OCI-LY7 (cell line): ENCODE data around the gene CCDC3. TPM values are rescaled to one million over a fixed set of nuclear protein-coding genes. Genes with fewer than 3 reads are reported as not detected.

Source experiments
- BruUV-seq: library from RNA; stranded (reverse); fragments of 400-500 nt; replicated peaks from 2 replicates; lab custom pipeline; 2021; lab: Mats Ljungman, UMichigan
- CTCF ChIA-PET: fragments of 300-600 bp; sonication (Branson Sonifier 250); formaldehyde crosslinking; loops from one replicate; lab custom pipeline; 2022; ENCODE audit warnings: antibody characterized with exemption; ENCODE audit not compliant: unreplicated experiment; lab: Charles Lee
- POLR2A ChIA-PET: fragments of 300-600 bp; sonication (Branson Sonifier 250); formaldehyde crosslinking; loops from one replicate; lab custom pipeline; 2022; ENCODE audit warnings: antibody characterized with exemption; lab: Charles Lee
- DNase-seq: peaks from one replicate; pipeline ENCODE4 v3.0.0-alpha.2; 2015; ENCODE audit warnings: low spot score
- H2AFZ ChIP-seq: fragments of 200-600 bp; sonication (generic), shearing (Covaris generic); 2 replicates; pipeline ENCODE4 v1.6.1; 2014; ENCODE audit warnings: mild to moderate bottlenecking, antibody characterized with exemption, low read length, moderate library complexity
- H3K27ac ChIP-seq: fragments of 200-600 bp; sonication (generic); 2 replicates; pipeline ENCODE4 v1.5.1; 2014; ENCODE audit warnings: mixed run types, low read depth, mild to moderate bottlenecking, moderate library complexity, low read length, inconsistent platforms; ENCODE audit not compliant: poor library complexity, severe bottlenecking
- H3K36me3 ChIP-seq: fragments of 200-600 bp; sonication (generic); 2 replicates; pipeline ENCODE4 v1.6.1; 2014; ENCODE audit warnings: mild to moderate bottlenecking, antibody characterized with exemption, low read length, moderate library complexity, mixed read lengths; ENCODE audit not compliant: insufficient read depth
- H3K4me1 ChIP-seq: fragments of 200-600 bp; sonication (generic); 2 replicates; pipeline ENCODE4 v1.5.1; 2014; ENCODE audit warnings: mild to moderate bottlenecking, low read length; ENCODE audit not compliant: insufficient read depth, poor library complexity, severe bottlenecking
- H3K4me2 ChIP-seq: fragments of 200-600 bp; sonication (generic); 2 replicates; pipeline ENCODE4 v1.6.1; 2014; ENCODE audit warnings: mild to moderate bottlenecking, low read length
- H3K4me3 ChIP-seq: fragments of 200-600 bp; sonication (generic); 2 replicates; pipeline ENCODE4 v1.5.1; 2014; ENCODE audit warnings: mild to moderate bottlenecking, low read depth, low read length; ENCODE audit not compliant: poor library complexity, severe bottlenecking
- H3K79me2 ChIP-seq: fragments of 200-600 bp; sonication (generic); 2 replicates; pipeline ENCODE4 v1.6.1; 2016; ENCODE audit warnings: low read depth, mild to moderate bottlenecking, low read length, moderate library complexity, mixed read lengths; ENCODE audit not compliant: insufficient read depth
- H3K9me2 ChIP-seq: fragments of 200-600 bp; sonication (generic); 2 replicates; pipeline ENCODE4 v1.6.1; 2016; ENCODE audit warnings: mild to moderate bottlenecking, low read length, mixed read lengths; ENCODE audit not compliant: insufficient read depth
- H3K9me3 ChIP-seq: fragments of 200-600 bp; sonication (generic); 2 replicates; pipeline ENCODE4 v1.6.1; 2014; ENCODE audit warnings: mild to moderate bottlenecking, mixed run types, low read length, mixed read lengths
- H4K20me1 ChIP-seq: fragments of 200-600 bp; sonication (generic); 2 replicates; pipeline ENCODE4 v1.6.1; 2014; ENCODE audit warnings: mild to moderate bottlenecking, antibody characterized with exemption, low read length, moderate library complexity, mixed read lengths; ENCODE audit not compliant: insufficient read depth
- EZH2phosphoT487 ChIP-seq: fragments of 200-600 bp; sonication (generic); IDR thresholded peaks from 2 replicates; pipeline ENCODE4 v1.6.1; 2018; ENCODE audit warnings: low read depth, borderline replicate concordance, mild to moderate bottlenecking, mixed run types, antibody characterized with exemption, low read length, moderate library complexity, mixed read lengths
- intact Hi-C: fragments of 100-400 bp; cut with micrococcal nuclease; formaldehyde crosslinking; loops from one replicate; pipeline ENCODE4 v1.10.0; 2022; ENCODE audit not compliant: unreplicated experiment
- total RNA-seq, 2 experiments: library from RNA; depleted of rRNA in 1 of 2; stranded (reverse); fragments of >200 nt in 1 of 2; shearing (Covaris generic) in 1 of 2; gene quantifications; 2 replicates each; pipeline ENCODE4 v1.2.3, GENCODE V29; 2014 to 2022
- TF ChIP-seq, protein P1 (sequence below): fragments of 200-600 bp; sonication (generic); conservative IDR thresholded peaks from 2 replicates; pipeline ENCODE4 v1.5.1; 2014; ENCODE audit warnings: mild to moderate bottlenecking, antibody characterized with exemption, low read length, moderate library complexity, mixed read lengths

Gene CCDC3
- total RNA-seq, 2 experiments from 2014 or later: not detected

DNA sequence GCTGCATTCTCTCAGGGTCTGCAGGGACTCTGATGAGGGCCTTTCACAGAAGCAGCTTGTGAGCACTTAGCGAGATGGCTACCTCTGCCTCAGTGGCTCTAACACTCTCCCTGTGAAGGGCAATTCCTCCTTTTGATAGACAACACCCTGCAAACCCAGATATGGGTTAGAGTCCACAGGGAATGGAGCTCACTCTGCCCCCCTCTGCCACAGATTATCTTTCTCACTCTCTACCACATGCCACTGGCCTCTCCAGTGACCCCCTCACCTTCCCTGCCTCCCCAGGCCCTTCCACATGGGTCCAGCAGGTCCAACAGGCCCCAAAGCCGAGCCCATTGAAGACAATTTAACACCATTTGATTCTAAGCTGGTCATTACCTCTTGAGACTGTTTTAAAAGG, 72.1 kb downstream of the CCDC3 start:
- ChIA-PET POLR2A (interaction anchor here (0.7 kb wide), 1 partner anchor 1286 kb away, joined by 3 read pairs; no protein-coding TSS in a partner anchor), CTCF (no interaction called here)
- Histone ChIP-seq H4K20me1 (no peaks in the 10 kb centered on the region), H3K4me3 (no peak overlapping the region), H3K9me3 (no peaks in the 10 kb centered on the region), H3K27ac (no peak overlapping the region), H2AFZ (no peak overlapping the region), H3K36me3 (no peaks in the 10 kb centered on the region), H3K4me2 (no peak overlapping the region), H3K4me1 (no peaks in the 10 kb centered on the region), H3K9me2 (no peaks in the 10 kb centered on the region; the same call in 1 of the 2 replicates), H3K79me2 (no peaks in the 10 kb centered on the region)
- intact Hi-C loops: no loop called here
- TF ChIP-seq, protein P1, sequence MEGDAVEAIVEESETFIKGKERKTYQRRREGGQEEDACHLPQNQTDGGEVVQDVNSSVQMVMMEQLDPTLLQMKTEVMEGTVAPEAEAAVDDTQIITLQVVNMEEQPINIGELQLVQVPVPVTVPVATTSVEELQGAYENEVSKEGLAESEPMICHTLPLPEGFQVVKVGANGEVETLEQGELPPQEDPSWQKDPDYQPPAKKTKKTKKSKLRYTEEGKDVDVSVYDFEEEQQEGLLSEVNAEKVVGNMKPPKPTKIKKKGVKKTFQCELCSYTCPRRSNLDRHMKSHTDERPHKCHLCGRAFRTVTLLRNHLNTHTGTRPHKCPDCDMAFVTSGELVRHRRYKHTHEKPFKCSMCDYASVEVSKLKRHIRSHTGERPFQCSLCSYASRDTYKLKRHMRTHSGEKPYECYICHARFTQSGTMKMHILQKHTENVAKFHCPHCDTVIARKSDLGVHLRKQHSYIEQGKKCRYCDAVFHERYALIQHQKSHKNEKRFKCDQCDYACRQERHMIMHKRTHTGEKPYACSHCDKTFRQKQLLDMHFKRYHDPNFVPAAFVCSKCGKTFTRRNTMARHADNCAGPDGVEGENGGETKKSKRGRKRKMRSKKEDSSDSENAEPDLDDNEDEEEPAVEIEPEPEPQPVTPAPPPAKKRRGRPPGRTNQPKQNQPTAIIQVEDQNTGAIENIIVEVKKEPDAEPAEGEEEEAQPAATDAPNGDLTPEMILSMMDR: no peak
- no peak for TF ChIP-seq EZH2phosphoT487
- no peak for DNase-seq
- BruUV-seq: no TSS peak

DNA sequence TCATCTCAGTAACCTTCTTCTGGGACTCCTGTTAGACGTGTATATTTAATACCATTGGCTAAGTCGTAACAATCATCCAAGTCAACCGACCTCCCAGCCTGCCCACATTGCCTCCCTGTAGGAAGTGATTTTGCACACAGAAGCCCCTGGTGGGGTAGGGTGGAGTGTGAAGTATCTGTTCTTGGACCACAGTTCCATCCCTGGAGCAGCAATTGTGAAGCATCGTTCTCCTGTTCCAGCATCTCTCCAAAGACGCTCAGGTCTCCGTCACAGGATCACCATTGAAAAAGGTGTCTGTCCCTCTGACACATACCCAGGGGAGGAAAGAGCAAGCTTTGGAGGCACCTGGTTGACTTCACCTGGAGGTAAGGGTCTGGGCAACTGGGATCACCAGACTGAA, 72.9 kb downstream of the CCDC3 start:
- no TSS peak for BruUV-seq
- H4K20me1 ChIP-seq: no peaks in the 10 kb centered on the region
- TF ChIP-seq EZH2phosphoT487: no peak
- TF ChIP-seq, protein P1: no peak
- H2AFZ ChIP-seq: no peak overlapping the region
- CTCF ChIA-PET: no interaction called here
- no peak overlapping the region for H3K4me3 ChIP-seq
- no peaks in the 10 kb centered on the region for H3K9me3 ChIP-seq
- no peaks in the 10 kb centered on the region; the same call in 1 of the 2 replicates for H3K9me2 ChIP-seq
- DNase-seq: no peak
- no peak overlapping the region for H3K27ac ChIP-seq
- H3K4me1 ChIP-seq: no peaks in the 10 kb centered on the region
- POLR2A ChIA-PET: no interaction called here
- intact Hi-C loops: no loop called here
- H3K36me3 ChIP-seq: no peaks in the 10 kb centered on the region
- H3K4me2 ChIP-seq: no peak overlapping the region
- no peaks in the 10 kb centered on the region for H3K79me2 ChIP-seq

DNA sequence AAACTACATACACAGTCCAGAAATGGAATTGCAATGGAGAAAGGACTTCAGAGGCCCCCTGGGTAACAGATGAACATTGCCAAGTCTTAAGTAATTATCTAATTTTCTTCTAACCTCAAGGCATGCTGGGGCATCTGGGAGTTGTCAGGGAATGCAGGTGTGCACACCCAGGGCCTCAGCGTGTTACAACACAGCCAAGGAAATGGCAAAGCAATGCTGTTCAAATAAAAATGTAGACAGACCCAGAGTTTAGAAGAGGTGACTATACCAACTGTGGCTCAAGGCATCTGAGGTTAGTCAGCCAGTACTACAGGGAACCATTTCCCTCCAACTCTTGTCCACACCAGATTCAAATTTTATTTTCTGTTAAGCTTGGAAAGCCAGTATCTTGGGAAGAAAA, 73.6 kb downstream of the CCDC3 start:
- Histone ChIP-seq H3K4me3 (no peak overlapping the region), H3K9me3 (no peaks in the 10 kb centered on the region), H3K27ac (no peak overlapping the region), H3K4me2 (no peak overlapping the region), H3K9me2 (no peaks in the 10 kb centered on the region; the same call in 1 of the 2 replicates), H3K36me3 (no peaks in the 10 kb centered on the region), H3K79me2 (no peaks in the 10 kb centered on the region), H4K20me1 (no peaks in the 10 kb centered on the region), H2AFZ (no peak overlapping the region), H3K4me1 (no peaks in the 10 kb centered on the region)
- intact Hi-C loops: no loop called here
- CTCF ChIA-PET: no interaction called here
- TF ChIP-seq, protein P1: no peak
- no peak for TF ChIP-seq EZH2phosphoT487
- no peak for DNase-seq
- no TSS peak for BruUV-seq
- POLR2A ChIA-PET: no interaction called here
